Measurements from ENCODE around the gene HNF1B. TPM values are rescaled to one million over a fixed set of nuclear protein-coding genes. Genes with fewer than 3 reads are reported as not detected.

Gene HNF1B
- total and polyA plus RNA-seq, 4 donors, result 1.6 to 5.7 (median 4.5) TPM

- Histone ChIP-seq H3K27ac (ENCODE audit: low read depth in 1 of 2, low read length in 2 of 2) (peak overlapping the region; percentile 21 to 62), H3K4me3 (ENCODE audit: low read depth in 1 of 3, low read length in 3 of 3) (no peak overlapping the region), H3K27me3 (ENCODE audit: control insufficient read depth in 4 of 4, insufficient read depth in 4 of 4, low read length in 3 of 4) (no peaks in the 10 kb centered on the region), H3K9me3 (ENCODE audit: control insufficient read depth in 4 of 4, low read length in 3 of 4) (no peaks in the 10 kb centered on the region), H3K36me3 (ENCODE audit: control insufficient read depth in 4 of 4, insufficient read depth in 3 of 4, low read depth in 1 of 4, low read length in 3 of 4) (peaks cover 0 to 8% (median 4%) of the 10 kb centered on the region in 4 donors), H3K4me1 (ENCODE audit: control insufficient read depth in 4 of 4, insufficient read depth in 4 of 4, low read length in 3 of 4) (peaks cover 0 to 11% (median 8%) of the 10 kb centered on the region in 4 donors), H3K9ac (ENCODE audit: low read depth in 1 of 2, low read length in 2 of 2) (no peak overlapping the region)
- TF ChIP-seq REST (IDR thresholded peaks at IDR 0.05) (peak; percentile 19), FOXA1 (IDR thresholded peaks at IDR 0.05) (no peak), HNF4G (IDR thresholded peaks at IDR 0.05) (peak; percentile 41), ATF3 (IDR thresholded peaks at IDR 0.05) (no peak), GABPA (IDR thresholded peaks at IDR 0.05 in 1 of 2, conservative IDR thresholded peaks at IDR 0.05 in 1 of 2) (no peak), RXRA (IDR thresholded peaks at IDR 0.05) (peak in 1 of 2 donors; percentile 65), CTCF (IDR thresholded peaks at IDR 0.05; ENCODE audit: low read depth, low read length, missing input control) (no peak), YY1 (IDR thresholded peaks at IDR 0.05) (peak; percentile 40), NR2F2 (IDR thresholded peaks at IDR 0.05) (no peak), RAD21 (IDR thresholded peaks at IDR 0.05) (peak; percentile 16 to 46), ZBTB33 (IDR thresholded peaks at IDR 0.05) (peak; percentile 37), FOXA2 (IDR thresholded peaks at IDR 0.05) (no peak), JUND (IDR thresholded peaks at IDR 0.05) (peak in 1 of 2 donors; percentile 45), EGR1 (IDR thresholded peaks at IDR 0.05; ENCODE audit: low read depth in 2 of 2) (no peak), TAF1 (conservative IDR thresholded peaks at IDR 0.05) (no peak), HNF4A (conservative IDR thresholded peaks at IDR 0.05) (peak; percentile 78 to 82), SP1 (IDR thresholded peaks at IDR 0.05) (peak; percentile 57), MAX (IDR thresholded peaks at IDR 0.05) (peak; percentile 55)
- WGBS, result 46% methylated on average over 9 of the region's 9 CpGs
- DNase-seq (ENCODE audit: low spot score), result no peak
These were observed 61.3 kb downstream of the HNF1B start for GRCh38 chr17:37683454-37683984.
